ENCODE results near the gene MCAT.

Gene MCAT

DNA sequence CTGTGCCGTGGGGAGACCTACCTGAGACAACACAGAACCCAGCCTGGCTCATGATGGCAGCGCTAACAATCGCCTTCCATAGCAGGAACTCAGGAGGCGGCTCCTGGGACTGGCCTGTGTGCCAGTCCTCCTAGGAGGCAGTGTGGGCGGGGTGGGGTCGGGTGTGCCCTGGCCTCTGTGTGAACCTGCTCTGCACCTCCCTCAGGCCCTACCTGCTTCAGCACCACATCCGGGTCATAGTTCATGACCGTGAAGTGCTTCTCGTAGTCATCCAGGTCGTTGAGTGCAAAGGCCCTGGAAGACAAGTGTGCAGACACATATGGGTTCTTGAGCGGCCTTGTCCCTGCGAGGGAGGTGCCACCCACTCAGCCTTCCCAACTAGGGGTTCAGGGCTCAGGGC is 28.4 kb upstream of the MCAT start:
- no peak for DNase-seq

DNA sequence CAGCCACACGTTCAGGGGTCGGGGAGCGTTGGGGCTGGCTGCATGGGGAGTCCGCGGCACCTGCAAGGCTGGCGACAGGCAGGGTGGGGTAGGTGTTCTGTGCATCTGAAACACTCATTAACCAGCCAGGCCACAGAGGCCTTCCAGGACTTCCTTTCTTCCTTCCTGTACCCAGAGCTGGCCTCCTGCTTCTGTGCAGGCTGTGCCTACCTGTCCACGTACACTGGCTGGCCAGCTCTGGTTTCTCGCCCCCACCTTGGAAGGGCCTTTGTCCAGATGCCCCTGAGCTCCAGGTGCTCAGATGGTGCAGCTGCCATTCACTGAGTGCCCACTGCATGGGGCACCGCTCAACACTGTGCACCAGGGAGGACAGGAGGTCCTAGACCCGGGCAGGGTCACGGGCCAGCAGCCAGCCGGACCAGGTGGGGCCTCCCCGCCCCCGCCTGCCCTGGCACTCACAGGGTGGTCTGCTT is 27.9 kb upstream of the MCAT start:
- DNase-seq = no peak

DNA sequence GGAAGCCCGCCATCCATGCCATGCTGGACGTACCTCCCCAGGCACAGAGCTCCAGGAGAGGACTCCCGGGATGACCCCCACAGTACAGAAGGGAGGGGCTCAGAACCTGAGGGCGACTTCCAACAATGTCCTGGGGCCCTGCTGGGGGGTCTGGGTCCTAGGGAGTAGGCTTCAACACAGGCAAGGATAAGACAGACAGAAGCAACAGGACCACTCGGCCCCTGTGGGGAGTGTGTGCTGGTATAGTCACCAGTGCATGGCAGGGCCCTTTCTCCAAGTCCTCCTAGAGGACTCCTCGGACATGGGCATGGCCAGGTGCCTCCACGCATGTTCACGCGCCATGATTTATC is 26.9 kb upstream of the MCAT start:
- DNase-seq = no peak

DNA sequence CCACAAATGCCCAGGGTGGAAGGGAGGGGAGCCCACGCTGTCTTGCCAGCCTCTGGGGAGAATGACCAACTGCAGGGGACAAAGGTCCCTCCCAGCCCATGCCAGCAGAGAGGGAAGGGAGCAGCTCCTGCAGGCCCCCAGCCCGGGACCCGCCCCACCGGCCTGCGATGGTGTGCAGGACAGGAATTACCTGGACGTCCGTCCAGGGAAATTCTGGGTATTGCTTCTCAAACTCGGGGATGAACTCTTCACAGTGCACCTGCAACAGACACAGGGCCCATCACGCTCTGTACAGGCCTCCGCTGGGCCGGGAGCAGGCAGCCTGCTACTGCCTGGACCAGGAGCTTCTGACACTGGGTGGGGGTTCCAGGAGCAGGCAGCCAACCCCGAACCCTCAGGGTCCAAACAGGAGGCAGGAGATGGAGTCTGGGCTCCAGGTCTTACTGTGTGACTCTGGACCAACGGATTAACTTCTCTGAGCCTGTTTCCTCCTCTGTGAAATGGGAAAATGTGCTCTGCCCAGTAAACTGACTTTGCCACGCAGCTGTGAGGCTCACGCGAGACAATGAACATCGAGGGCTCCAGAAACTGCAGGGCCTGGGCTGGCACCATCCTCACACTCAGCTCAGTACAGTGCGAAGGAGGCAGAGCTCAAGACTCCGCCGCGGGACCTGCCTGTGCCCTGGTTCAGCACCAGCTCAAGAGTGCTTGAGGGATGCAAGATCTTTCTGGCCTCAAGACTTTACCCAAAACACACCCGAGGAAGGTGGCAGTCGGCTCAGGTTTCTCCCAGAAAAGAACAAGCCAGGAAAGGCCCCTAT is 26.3 kb upstream of the MCAT start:
- no peak for DNase-seq

DNA sequence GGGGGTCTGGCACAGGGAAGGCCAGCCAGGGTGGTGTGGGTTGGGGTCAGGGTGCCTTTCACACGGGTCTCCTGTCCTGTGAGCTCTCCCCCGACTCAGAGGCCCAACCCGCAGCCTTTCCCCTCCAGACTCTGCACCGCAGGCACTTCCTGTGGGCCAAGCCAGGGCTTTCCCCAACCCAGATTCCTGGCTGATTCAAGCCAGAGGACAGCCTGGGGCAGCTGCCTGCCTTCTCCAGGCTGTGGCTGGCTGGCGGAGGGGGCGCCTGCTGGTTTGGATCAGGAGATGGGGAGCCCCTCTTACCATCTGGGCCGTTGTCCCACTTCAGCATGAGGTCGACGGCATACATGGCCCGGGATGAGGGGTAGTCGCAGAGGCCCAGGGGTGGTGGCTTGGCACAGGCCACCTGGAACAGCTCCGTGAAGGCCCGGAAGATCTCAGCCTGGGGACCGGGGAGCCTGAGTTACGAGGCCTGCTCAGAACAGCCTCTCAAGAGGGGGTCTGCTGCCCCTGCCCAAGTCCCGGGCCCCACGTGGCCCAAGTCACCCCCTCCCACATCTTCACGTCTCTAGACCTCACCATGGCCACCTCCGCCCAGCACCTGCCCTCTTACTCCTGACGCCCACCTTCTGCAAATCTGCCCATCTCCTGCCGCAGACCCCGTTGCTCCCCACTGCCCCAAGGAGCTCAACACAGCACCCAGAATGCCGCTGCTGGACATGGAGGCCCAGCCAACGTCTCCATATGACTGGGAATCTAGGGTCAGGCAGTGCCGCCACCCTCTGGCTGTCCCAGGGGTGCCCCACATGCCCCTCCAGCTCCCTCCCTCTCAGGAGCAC is 25.5 kb upstream of the MCAT start:
- DNase-seq = no peak

DNA sequence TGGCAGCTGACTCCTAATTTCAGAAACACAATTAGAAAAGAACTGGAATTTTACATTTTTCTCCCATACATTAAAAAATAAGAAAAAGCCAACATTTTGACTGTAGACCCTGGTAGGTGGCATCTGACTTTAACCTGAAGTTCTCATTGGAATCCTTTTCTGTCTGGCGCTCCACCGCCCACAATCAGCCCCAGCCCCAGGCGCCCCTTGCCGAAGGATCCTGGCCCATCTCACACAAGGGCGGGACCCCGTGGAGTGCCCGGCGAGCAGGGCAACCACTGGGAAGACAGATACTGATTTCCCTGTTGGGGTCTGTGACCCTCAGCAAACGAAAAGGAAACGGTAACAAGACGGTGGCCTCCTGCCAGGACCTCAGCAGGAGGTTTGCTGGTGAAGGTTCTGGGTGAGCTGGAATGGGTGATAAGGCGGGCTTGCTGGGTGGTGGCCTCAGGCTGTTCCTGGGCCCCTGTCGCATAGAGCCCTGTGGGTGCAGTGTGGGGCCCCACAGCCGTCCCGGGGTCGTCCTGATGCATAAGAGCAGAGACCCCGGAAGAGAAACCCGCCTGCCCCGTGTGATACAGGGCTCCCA is 23.9 kb upstream of the MCAT start:
- DNase-seq = no peak

DNA sequence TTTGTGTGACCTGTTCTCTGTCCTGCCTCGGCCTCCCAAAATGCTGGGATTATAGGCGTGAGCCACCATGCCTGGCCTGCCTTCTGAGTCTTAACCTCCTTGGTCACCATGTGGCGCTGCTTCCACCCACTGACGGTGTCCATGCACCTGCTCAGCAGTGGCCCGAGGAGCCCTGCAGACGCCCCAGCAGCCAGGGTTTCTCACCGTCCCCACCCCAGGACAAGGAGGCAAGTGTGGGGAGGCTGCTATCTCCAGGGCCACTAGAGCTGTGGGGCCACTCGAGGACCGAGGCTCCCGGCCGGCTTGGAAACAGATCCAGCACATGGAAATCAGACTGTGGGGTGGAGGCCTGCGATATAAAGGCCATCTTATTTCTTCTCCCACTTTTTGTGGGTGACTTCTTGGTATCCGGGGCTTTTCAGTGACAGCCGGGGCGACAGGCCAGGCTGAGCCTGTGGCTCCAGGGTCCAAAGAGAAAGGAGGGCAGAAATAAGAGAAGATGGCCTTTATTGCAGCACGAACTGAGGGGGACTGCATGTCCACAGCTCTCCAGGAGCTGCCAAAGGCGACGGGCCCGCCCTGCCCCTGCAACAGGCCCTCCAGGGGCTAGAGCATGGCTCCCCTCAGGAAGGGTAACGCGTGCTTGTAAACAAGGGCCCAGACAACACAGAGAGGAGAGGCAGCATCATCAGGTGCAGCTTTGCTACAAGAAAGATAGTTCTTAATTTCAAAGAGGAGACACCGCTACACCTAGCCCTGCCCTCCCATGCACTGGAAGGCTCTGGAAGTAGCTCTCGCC is 23.1 kb upstream of the MCAT start:
- no peak for DNase-seq

DNA sequence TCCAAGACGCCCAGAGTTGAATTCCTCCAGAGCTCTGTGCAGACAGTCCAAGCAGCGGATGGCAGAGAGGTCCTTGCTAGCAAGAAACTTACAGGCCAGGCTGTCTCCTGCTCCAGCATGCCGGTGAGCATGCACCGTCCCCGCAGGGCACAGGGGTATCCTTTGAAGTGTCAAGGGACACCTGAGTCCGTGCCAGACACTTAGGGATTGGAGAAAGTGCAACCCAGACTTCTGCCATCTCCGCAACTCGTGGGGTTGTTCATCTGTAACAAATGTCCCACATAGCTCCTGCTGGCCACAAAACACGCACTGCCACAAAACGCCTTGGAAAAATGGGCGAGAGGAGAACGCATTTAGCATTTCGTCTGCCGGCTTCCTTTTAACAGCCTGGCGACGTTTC is 21.4 kb upstream of the MCAT start:
- DNase-seq = no peak

DNA sequence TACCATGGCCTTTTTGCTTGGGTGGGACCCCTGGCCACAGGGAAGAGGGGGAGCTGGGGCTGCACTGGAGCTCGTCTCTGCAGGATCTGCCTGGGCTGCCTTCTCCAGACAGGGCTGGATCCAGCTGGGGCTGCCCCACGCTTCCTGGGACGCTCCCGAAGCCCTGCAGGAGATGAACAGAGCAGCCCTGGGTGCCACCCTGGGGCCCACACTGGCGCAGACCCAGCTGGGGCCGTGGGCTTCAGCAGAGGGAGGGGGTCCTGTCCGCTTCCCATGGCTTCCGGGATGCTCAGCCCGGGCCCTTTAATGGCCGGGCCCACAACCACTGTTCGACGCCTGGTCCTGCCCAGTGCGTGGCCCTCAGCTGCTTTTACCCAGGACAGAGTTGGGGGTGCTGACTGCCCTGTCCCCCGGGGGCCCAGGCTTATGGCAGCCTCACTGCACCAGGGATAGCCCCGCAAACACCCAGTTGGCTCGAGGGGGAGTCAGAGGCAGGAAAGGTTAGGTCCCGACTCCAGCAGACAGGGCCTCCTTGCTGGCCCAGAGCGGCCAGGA is 20.1 kb upstream of the MCAT start:
- DNase-seq = no peak

DNA sequence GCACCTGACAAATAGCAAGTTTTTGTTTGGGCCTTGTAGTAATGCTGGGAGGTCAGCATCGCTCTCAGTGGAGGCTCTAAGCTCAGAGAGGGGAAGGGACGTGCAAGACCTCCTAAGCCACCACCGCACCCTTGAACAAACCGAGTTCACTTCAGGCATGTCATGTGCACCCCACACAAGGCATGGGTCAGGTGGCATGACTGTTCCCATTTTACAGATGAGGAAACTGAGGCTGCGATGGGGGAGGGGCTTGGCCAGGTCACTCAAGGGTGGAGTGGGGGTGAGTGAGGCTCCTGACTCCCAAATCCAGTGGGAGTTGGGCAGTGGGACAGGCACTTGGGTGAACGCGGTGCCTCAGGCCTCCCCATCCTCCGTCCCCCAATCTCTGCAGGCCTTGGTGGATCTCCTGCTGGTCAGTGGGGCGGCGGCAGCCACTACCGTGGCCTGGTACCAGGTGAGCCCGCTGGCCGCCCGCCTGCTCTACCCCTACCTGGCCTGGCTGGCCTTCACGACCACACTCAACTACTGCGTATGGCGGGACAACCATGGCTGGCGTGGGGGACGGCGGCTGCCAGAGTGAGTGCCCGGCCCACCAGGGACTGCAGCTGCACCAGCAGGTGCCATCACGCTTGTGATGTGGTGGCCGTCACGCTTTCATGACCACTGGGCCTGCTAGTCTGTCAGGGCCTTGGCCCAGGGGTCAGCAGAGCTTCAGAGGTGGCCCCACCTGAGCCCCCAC is 19.4 kb upstream of the MCAT start:
- DNase-seq = no peak

DNA sequence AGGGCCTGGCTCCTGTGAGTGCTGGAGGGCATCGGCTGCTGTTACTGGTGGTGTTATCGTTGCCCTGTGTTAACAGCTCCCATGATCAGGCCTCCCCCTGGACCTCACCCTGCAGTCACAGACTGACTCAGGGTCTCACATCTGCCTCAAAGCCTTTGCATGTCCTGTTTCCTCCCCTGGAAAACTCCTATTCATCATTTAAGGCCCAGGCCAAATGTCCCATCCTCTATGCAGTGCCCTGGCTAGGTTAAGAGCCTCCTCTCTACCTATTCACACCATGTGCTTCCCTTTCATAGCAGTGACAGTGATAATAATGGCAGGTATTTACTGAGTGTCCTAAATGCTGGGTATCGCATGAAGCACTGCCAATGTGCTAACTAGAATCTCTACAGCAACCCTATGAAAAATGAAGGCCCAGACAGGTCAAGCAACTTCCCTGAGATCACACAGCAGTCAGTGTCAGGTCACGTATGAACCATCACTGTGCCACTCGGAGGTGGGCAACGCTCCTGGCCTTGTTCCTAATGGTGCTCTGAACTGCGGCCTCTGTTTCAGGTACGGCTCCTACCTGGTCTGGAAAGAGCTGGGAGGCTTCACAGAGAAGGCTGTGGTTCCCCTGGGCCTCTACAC is 17.4 kb upstream of the MCAT start:
- no peak for DNase-seq

DNA sequence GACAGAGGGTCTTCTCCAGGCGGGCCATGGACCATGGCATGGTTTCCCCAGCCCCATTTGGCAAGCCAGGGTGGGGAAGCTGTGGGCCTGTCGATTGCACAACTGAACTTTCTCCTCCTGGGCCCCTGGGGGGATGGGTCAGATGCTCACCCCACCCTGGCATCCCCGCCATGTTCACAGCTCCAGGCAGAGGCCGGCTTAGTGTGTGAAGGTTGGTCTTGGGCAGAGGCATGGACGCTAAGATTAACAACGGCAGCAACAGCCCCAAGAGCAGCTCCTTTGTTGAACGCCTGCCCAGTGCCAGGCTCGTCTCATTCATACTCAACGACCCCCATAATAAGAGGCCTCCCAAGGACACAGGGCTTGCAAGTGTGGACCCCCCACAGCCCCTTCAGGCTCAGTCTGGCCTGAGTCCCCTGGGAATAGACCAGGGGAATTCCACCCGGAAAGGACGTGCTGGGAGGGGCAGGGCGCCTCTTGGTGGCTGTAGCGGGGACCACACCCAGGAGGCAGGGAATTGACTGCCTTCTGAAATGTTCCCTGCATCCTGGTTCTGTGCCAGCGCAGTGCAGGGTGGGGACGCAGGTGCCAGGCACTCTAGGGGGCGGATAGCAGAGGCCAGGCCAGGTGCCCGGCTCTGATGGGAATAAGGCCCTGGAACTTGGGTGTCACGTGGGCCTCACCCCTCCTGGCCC is 16.4 kb upstream of the MCAT start:
- peak; percentile 14 for DNase-seq

DNA sequence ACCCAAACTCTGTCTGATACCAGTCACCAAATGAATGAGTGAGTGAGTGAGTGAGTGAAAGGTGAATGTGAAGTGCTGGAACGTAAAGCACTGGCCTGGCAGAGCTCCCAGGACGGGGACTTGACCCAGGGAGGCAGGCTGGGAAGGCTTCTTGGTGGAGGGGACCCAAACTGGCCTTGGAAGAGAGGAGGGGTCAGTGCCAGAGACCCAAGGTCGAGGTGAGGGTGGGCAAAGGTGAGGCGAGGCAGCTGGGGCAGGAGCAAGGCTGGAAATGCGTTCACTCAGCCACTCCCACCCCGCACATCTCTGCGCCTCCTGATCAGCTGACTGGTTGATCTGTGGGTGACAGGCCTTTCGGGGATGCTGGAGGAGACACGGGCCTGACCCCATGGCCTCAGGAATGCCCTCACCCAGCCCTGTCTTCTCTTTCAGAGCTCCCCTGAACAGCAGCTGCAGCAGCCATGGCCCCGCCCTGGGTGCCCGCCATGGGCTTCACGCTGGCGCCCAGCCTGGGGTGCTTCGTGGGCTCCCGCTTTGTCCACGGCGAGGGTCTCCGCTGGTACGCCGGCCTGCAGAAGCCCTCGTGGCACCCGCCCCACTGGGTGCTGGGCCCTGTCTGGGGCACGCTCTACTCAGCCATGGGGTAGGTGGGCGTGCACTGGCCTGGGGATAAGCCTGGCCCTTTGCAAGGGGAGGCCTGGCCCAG is 15.7 kb upstream of the MCAT start:
- DNase-seq = no peak

DNA sequence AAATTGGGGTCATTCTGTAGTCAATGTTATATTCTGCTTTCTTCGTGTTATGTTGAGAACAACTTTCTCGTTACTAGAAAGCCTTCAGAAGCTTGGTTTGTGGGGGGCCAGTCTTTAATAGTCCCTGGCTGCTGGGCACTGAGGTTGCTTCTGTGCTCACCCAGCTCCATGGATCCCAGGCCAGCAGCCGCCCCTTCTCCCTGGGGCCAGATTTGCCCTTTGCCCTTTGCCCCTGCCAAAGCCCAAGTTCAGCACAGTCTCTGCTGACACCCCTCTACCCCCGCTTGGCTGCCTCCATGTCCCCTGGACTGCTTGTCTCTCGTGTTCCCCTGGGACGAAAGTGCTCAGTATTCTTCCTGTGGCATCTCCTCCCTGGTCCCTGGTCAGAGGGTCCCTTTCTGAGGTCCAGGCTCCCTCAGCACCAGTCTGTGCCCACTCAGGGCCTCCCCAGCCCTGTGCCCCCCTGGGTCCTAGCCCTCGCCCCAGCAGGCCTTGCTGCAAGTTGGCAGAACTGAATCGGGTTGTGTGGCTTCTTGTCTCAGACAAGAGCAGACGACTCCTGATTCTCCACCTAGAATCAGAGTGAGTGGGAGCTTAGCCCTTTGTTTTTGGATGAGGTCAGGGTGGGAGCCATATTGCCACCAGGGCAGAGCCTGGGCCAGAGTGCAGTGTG is 14.8 kb upstream of the MCAT start:
- DNase-seq = no peak

DNA sequence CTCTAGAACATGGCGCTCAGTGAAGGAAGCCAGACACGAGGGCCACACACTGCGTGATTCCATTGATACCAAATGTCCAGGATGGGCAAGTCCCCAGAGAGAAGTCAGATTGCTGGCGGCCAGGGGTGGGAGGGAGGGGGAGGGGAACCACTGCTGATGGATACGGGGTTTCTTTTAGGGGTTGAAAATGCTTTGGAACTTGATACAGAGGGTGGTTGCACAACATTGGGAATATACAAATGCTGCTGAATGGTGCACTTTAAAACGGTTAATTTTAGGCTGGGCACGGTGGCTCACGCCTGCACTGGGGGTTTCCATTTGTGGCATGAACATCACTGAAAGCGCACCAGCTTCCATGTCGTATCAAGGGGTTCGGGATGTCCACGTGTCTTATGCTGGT is 13.2 kb upstream of the MCAT start:
- DNase-seq = no peak

DNA sequence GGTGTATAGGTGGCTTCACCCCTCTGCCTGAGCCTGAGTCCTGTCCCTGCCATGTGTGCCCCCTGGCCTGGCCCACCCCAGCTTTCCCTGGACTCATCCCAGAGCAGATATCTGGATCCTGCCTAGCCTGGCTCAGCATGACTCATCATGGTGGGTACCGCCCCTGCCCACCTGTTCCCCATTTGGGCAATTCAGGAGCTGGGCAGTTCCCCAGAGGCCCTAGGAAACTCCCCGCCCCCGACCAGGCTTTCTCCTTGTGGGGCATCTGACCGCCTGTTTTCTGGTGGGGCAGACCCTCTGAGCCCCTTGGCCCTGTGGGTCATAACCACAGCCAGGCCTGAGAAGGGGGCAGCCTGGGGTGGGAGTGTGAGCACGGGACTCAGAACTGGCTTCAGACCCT is 12.6 kb upstream of the MCAT start:
- no peak for DNase-seq

DNA sequence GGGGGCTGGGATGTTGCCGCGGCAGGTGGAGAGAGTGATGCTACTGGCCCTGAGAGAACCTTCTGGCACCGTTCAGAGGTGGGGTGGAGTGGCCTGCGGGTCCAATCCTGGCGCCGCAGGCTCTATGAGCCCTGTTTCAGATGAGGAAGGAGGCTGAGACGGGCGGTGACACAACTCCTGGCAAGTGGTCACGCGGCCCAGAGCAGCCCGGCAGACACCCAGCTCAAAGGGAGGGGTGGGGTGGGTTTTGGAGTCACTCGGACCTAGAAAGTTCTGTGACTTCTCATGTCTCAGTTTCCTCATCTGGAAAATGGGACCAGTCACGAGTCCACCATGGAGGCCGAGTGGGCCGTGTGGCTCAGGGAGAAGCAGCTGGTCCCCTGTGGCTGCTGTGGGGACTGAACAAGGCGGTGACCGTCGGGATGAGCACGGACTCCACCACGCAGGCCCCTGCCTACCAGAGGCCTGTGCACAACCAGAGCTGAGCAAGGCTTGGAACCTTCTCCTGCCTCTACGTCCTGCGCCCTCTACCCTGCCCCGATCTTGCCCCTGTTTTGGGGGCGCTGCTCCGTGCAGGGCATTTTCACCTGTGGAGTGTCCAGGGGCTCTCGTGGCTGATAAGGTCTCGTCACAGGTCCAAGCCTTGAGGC is 11.8 kb upstream of the MCAT start:
- DNase-seq = no peak

DNA sequence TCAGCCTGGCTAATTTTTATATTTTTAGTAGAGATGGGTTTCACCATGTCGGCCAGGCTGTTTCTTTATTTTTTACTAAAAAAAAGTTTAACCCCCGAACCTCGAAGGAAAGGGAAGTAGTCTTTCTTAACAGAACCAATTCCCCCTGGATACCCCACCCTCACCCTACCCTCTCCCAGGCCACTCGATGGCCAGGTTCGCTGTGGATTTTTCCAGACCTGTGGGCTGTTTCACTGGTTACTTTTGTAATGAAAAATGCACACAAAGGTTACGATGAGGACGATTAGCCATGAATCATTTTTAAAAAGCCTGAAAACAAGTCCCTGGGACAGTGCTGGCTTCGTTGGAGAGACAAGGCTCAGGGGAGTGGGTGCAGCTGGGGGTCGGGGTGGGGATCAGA is 10.7 kb upstream of the MCAT start:
- DNase-seq = no peak
